ENCODE measurements around the gene ZBTB8A. TPM values are rescaled to one million over a fixed set of nuclear protein-coding genes. Genes with fewer than 3 reads are reported as not detected.

ZBTB8A gene
- 7.1 and 10.8 TPM in 2 replicates for total RNA-seq (ENCODE audit: low replicate concordance)

- peak within 1 kb of the TSS; percentile 78 for H3K4me3 ChIP-seq (ENCODE audit: low read depth, low read length)
- peak; percentile 76 for DNase-seq (ENCODE audit: low read depth)
- TF ChIP-seq, protein P1, sequence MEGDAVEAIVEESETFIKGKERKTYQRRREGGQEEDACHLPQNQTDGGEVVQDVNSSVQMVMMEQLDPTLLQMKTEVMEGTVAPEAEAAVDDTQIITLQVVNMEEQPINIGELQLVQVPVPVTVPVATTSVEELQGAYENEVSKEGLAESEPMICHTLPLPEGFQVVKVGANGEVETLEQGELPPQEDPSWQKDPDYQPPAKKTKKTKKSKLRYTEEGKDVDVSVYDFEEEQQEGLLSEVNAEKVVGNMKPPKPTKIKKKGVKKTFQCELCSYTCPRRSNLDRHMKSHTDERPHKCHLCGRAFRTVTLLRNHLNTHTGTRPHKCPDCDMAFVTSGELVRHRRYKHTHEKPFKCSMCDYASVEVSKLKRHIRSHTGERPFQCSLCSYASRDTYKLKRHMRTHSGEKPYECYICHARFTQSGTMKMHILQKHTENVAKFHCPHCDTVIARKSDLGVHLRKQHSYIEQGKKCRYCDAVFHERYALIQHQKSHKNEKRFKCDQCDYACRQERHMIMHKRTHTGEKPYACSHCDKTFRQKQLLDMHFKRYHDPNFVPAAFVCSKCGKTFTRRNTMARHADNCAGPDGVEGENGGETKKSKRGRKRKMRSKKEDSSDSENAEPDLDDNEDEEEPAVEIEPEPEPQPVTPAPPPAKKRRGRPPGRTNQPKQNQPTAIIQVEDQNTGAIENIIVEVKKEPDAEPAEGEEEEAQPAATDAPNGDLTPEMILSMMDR (IDR thresholded peaks at IDR 0.05; ENCODE audit: insufficient read depth, low read length) = peak; percentile 16
These were observed at the start of gene ZBTB8A for GRCh38 chr1:32538887-32539583. TSS of gene ZBTB8A (plus strand) at chr1:32539427. CDS start at chr1:32592932, 53,505 bp downstream.

DNA sequence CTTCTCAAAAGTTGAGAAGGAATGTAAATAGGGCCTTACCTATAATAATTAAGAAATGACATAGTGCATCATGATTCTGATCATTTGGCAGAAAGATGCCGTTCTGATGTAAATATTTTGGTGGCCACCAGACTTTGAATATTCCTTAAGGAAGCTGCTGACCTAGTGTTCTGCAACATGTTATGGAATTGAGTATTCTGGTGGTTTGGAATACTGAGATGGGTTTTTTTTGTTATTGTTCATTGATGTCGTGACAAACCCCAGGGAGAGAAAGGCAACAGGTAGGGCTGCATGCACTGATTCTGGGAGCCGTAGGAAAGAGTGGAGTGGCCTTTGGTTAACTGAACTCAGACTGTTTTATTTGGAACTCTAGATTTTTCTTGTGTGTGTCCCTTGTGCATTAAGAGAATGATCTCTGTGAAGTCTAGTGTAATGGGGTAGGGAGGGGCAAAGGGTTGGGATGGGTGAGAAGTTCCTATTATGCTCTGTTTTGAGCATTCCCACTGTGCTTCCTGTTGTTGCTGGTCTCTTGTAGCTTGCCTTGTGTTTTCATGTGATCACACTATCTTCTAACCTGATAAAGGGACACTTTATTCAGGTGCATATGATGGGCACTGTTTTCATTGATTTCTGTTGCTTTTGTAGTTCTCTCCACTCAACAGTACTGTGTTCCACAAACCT is 49.3 kb upstream of the ZBTB8A start:
- TF ChIP-seq, protein P1 (IDR thresholded peaks at IDR 0.05; ENCODE audit: insufficient read depth, low read length) = no peak
- no peak overlapping the region for H3K4me3 ChIP-seq (ENCODE audit: low read depth, low read length)
- DNase-seq (ENCODE audit: low read depth) = no peak

- TF ChIP-seq, protein P1 (IDR thresholded peaks at IDR 0.05; ENCODE audit: insufficient read depth, low read length) = no peak
- no peak overlapping the region for H3K4me3 ChIP-seq (ENCODE audit: low read depth, low read length)
- DNase-seq (ENCODE audit: low read depth) = no peak
These were observed 47.8 kb upstream of the ZBTB8A start for GRCh38 chr1:32491386-32491785.

- DNase-seq (ENCODE audit: low read depth) = peak; percentile 85
- no peak overlapping the region for H3K4me3 ChIP-seq (ENCODE audit: low read depth, low read length)
- TF ChIP-seq, protein P1 (IDR thresholded peaks at IDR 0.05; ENCODE audit: insufficient read depth, low read length) = no peak
These were observed 45.0 kb upstream of the ZBTB8A start for GRCh38 chr1:32494196-32494595.

- DNase-seq (ENCODE audit: low read depth) = no peak
- no peak overlapping the region for H3K4me3 ChIP-seq (ENCODE audit: low read depth, low read length)
- TF ChIP-seq, protein P1 (IDR thresholded peaks at IDR 0.05; ENCODE audit: insufficient read depth, low read length) = no peak
These were observed 44.4 kb upstream of the ZBTB8A start for GRCh38 chr1:32494711-32495337.

DNA sequence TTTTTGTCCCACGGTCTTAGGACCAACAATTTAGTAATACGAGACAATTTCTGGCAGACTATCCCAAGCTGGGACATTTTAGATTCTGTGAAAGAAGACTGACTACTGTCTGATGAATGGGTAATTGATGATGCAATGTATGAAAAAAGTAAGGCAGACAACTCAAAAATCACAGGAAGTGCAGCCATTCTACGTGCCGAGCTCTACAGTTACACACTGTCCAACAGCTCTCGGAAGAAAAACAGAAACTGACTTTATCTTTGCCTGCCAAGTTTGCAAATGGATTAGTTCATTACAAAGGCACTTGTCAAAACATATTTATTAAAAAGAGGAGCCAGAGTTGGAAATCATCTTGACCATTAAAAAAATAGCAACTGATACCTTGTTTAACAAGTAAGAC is 43.1 kb upstream of the ZBTB8A start:
- peak; percentile 82 for DNase-seq (ENCODE audit: low read depth)
- TF ChIP-seq, protein P1 (IDR thresholded peaks at IDR 0.05; ENCODE audit: insufficient read depth, low read length) = no peak
- H3K4me3 ChIP-seq (ENCODE audit: low read depth, low read length) = no peak overlapping the region

Data from fibroblast of the aortic adventitia (primary cell).